GM12874 (cell line): Measurements from ENCODE around the gene DCAF11.

ENCODE experiments used
- TF ChIP-seq, protein P1 (sequence below): IDR thresholded peaks from 2 replicates; pipeline ENCODE4 v1.5.1; 2011; ENCODE audit warnings: low read depth, mild to moderate bottlenecking, control low read depth, low read length, moderate library complexity; ENCODE audit not compliant: insufficient read depth

The DCAF11 gene

DNA sequence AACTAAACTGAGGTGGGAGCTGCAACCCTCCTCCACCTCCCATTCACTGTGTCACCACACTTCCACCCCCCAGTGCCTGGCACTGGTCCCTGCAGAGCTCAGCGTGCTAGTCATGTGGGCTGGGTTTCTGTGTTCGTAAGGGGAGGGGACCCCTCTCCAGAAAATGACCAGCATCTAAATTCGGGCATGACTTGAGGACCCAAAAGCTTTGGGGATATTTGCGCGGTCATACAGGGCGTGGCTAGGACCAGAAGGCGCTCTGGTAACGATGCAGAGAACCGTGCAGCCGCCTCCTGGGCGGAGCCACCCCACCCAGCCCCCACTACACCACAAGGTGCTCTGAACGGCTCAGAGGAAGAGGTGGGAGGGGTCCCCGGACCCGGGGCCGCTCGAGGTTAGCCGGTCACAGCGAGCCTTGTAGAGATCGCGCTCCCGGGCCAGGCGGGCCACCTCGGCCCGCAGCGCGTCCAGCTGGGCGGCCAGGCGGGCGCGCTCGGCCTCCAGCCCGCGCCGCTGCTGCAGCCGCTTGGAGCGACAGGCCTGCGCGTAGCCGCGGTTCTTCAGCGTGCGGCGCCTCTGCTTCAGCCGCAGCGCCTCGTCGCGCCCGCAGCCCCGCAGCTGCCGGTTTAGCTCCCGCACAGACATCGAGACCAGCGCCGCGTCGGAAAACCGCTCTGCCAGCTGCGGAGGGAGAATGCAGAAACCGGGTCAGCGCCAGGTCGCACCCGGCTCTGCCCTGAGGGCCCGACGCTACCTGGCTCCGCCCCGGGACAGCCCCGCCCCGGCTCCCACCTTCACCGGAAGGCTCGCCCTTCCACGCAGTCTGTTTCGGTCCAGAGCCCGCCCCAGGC lies 33.5 kb upstream of the DCAF11 start:
- TF ChIP-seq, protein P1, sequence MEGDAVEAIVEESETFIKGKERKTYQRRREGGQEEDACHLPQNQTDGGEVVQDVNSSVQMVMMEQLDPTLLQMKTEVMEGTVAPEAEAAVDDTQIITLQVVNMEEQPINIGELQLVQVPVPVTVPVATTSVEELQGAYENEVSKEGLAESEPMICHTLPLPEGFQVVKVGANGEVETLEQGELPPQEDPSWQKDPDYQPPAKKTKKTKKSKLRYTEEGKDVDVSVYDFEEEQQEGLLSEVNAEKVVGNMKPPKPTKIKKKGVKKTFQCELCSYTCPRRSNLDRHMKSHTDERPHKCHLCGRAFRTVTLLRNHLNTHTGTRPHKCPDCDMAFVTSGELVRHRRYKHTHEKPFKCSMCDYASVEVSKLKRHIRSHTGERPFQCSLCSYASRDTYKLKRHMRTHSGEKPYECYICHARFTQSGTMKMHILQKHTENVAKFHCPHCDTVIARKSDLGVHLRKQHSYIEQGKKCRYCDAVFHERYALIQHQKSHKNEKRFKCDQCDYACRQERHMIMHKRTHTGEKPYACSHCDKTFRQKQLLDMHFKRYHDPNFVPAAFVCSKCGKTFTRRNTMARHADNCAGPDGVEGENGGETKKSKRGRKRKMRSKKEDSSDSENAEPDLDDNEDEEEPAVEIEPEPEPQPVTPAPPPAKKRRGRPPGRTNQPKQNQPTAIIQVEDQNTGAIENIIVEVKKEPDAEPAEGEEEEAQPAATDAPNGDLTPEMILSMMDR = no peak

DNA sequence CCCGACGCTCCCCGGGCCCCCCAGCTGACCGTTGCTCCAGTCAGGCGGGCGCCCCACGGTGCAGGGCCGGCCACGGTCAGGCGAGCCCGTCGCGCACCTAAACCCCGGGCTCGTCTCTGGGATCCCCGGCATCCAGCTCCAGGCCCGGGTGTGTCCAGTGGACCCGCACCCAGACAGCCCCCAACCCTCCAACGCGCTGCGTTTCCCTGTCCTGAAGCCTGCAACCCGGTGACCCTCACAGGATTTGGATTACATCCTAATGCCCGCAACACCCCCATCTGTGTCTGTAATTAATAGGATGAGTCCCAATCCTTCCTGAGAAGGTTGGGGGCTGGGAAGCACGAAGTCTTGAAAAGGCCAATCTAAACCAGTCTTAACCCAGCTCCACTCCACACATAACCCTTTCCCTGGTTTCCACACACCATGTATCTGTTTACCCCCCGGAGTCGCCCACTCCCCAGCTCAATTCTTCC lies 32.8 kb upstream of the DCAF11 start:
- TF ChIP-seq, protein P1 = no peak

DNA sequence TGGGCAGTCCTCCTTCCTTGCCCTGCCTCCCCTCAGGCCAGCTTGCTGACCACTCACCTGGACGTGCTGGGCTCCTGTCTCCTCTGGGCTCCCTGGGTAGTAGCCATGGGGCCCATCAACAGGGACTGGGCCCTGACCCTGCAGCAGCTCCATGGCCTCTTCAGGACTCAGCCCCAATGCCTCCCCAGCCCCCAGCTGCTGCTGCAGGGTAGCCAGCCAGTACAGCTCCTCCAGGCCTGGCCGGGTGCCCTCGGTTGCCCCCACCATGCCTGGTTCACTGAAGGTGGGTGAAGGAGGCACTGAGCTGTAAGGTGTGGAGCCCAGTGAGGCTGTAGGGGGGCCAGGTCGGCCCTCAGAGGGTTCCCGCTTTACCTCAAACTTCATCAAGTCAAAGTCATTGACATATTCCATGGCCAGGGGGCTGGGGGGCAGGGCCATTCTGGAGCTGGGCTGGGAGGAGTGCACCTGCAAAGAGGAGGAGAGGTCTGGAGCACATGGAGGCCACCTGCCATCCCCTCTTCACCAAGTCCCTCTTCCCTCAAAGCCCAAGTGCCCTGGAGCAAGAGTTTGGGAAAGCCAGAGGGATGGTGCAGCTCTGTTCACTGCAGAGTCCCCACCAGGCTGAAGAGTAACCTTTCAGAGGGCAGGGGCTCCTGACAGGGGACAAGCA lies 32.0 kb upstream of the DCAF11 start:
- TF ChIP-seq, protein P1 = no peak

DNA sequence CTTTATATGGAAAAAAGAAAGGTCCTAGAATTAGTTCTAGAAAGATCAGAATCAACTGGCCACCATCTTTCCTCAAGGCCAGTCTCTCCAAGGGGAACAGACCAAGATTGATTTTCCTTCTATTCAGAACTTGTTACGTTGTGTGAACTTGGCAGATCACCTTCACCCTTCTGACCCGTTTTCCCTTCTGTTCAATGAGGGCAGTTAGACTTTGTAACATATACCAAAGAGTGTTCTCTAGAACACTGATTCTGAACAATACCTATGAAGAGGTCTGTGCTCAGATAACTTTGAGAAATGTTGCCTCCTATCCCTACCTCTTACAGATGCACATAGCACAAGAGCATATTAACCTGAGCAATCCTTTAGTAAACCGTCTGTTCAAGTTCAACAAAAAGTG lies 31.1 kb upstream of the DCAF11 start:
- TF ChIP-seq, protein P1 = no peak

DNA sequence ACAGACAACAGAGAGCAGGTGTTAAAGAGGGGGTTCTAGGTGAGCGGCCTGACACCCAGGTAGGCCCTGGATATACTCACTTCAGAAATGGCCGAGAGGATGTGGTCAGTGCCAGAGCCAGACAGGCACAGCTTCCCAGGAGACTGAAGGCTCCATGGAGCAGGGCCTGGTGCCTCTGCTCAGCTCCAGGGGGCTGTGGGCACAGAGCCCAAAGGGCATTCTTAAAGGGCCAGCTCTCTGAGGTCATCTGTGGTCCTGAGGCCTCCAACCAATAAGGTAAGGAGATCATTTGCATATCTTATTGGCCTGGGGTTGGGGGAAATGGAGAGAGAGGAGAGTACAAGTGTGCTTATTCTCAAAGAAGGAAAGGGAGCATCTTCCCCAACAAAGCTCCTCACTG lies 30.1 kb upstream of the DCAF11 start:
- TF ChIP-seq, protein P1 = no peak

DNA sequence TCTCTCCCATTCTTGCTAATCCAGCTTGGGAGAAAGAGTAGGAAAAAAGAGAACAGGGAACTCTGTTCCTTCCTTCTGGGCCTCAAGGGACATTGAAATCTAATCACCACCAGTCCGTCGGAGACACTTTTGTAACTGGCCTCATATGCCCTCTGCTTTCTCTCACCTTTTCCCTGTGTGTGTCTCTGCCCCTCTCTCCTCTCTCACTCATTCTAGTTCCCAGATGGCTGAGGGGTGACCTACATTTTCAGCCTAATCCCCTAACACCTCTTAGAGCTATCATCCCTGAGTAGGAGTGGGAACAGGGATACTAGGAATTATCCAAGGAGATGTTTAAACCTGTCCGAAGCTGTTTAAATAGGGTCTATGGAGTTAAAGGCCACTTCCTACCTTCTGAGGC lies 29.4 kb upstream of the DCAF11 start:
- TF ChIP-seq, protein P1 = no peak

DNA sequence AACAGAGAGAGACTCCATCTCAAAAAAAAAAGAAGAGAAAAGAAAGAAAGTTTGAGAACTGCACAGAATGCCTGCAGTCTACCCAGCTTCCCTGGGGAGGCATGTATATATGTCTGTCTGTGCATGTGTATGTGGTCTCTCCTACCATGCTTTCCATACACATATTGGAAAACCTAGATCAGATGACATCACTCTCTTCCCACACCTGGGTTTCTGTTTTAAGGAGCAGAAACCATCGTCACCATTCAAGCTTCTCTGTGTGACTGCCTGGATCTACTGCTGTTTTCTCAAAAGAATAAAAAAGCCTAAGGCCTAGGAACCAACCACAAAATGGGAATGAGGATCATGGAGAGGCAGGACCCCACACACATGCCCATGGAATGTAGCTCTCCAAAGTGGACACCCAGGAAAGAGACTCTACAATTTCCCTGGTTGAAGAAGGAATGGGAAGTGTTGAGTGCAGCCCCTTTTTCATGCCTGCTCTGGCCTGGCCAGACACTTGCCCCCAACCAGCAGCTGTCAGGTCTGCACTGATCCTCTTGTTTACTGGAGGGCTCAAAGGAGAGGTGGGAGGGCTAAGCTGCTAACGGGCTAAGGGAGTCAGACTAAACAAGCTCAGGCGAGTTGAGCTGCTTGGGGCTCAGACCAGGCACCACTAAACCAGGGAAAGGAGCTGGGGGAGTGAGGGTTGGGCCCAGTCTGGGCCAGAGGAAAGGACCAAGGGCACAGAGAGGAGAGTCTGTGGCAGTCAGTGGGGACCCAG lies 28.2 kb upstream of the DCAF11 start:
- TF ChIP-seq, protein P1 = no peak
